KOPT-K1 (cell line): Measurements from ENCODE around the gene CD1E.

Experiments
- H3K27ac ChIP-seq: fragments of 200-600 bp; sonication (generic); 2 replicates; pipeline ENCODE4 v1.5.1; 2016; ENCODE audit warnings: antibody characterized with exemption, mild to moderate bottlenecking, low read depth, low read length; ENCODE audit not compliant: poor library complexity, severe bottlenecking
- H3K36me3 ChIP-seq: fragments of 200-600 bp; sonication (generic); 2 replicates; pipeline ENCODE4 v1.5.1; 2017; ENCODE audit warnings: antibody characterized with exemption, mild to moderate bottlenecking, low read length, moderate library complexity; ENCODE audit not compliant: insufficient read depth
- H3K9me3 ChIP-seq: fragments of 200-600 bp; sonication (generic); 2 replicates; pipeline ENCODE4 v1.5.1; 2017; ENCODE audit warnings: antibody characterized with exemption, low read length, mild to moderate bottlenecking; ENCODE audit not compliant: insufficient read depth, poor library complexity, severe bottlenecking

The CD1E gene

DNA sequence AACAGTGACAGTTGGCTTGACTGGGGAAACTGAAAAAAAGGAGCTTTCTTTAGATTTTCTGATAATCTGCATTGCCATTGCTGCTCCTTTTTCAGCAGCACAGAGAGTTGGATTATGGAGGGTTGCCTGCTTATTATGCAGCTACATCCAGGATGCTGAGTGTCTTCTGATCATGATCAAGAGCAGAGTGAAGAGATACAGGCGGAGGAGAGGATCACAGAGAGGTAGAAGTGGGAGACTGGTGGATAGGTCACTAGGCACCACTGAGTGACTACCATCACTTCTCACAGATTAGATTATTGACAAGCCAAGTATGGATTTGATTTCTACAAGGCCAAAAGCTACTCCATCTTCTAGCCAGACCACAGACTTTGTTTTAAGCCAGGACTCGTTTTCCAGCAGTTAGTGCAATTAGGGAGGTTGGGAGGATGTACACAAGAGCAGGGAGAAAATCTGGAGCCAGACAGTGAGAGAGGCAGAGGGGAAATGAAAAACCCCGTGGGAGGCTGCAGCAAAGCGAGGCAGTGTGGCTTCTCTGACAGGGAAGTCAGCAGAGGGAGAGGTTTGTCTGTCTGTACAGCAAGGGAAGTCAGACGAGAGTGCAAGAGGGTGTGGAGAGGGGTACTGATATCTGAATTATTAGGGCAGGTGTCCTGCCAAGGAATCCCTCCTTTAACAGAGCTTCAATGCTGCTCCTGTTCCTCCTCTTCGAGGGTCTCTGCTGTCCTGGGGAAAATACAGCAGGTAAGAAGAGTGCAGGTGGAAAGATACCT, at the start of gene CD1E:
Gene CD1E, plus strand, starts transcription at position 592 of the 773 bp plus-strand sequence. Its CDS starts 95 bp downstream, at position 687.
- Histone ChIP-seq H3K36me3 (peaks cover 20% of the 10 kb centered on the region; the same call in 1 of the 2 replicates), H3K9me3 (peaks cover 4% of the 10 kb centered on the region), H3K27ac (peak within 1 kb of the TSS; percentile 98)

DNA sequence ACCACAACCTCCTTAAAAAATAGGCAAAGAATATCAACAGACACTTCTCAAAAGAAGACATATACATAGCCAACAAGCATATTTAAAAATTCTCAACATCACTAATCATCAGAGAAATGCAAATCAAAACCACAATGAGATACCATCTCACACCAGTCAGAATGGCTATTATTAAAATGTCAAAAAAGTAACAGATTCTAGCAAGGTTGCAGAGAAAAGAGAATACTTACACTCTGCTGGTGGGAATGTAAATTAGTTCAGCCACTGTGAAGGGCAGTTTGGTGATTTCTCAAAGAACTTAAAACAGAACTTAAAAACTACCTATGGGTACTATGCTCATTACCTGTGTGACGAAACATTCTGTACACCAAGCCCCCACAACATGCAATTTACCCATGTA, 43.1 kb upstream of the CD1E start:
- Histone ChIP-seq H3K9me3 (peaks cover 48% of the 10 kb centered on the region), H3K27ac (no peak overlapping the region), H3K36me3 (no peaks in the 10 kb centered on the region)

- H3K27ac ChIP-seq: no peak overlapping the region
- peaks cover 52% of the 10 kb centered on the region for H3K9me3 ChIP-seq
- no peaks in the 10 kb centered on the region for H3K36me3 ChIP-seq
Measured at GRCh38 chr1:158311066-158311465, 42.6 kb upstream of the CD1E start.

GRCh38 chr1:158323866-158324265, 29.8 kb upstream of the CD1E start:
- Histone ChIP-seq H3K27ac (no peak overlapping the region), H3K36me3 (peaks cover 59% of the 10 kb centered on the region), H3K9me3 (peaks cover 77% of the 10 kb centered on the region)

GRCh38 chr1:158324395-158324794, 29.3 kb upstream of the CD1E start:
- H3K9me3 ChIP-seq: peaks cover 77% of the 10 kb centered on the region
- H3K36me3 ChIP-seq: peaks cover 65% of the 10 kb centered on the region

GRCh38 chr1:158327481-158327880, 26.2 kb upstream of the CD1E start:
- Histone ChIP-seq H3K27ac (peak overlapping the region; percentile 99), H3K36me3 (peaks cover 67% of the 10 kb centered on the region), H3K9me3 (peaks cover 49% of the 10 kb centered on the region)

More at GRCh38 chr1:158324395-158324794, 29.3 kb upstream of the CD1E start:
- no peak overlapping the region for H3K27ac ChIP-seq

- peaks cover 40% of the 10 kb centered on the region for H3K9me3 ChIP-seq
- peak overlapping the region; percentile 99 for H3K27ac ChIP-seq
Measured at GRCh38 chr1:158328426-158328825, 25.3 kb upstream of the CD1E start.

GRCh38 chr1:158329300-158329699, 24.4 kb upstream of the CD1E start:
- H3K9me3 ChIP-seq: peaks cover 31% of the 10 kb centered on the region
- peaks cover 50% of the 10 kb centered on the region for H3K36me3 ChIP-seq
- peak overlapping the region; percentile 99 for H3K27ac ChIP-seq

More at GRCh38 chr1:158328426-158328825, 25.3 kb upstream of the CD1E start:
- H3K36me3 ChIP-seq: peaks cover 58% of the 10 kb centered on the region

- H3K36me3 ChIP-seq: peaks cover 45% of the 10 kb centered on the region
- peak overlapping the region; percentile 99 for H3K27ac ChIP-seq
- H3K9me3 ChIP-seq: peaks cover 27% of the 10 kb centered on the region
Measured at GRCh38 chr1:158329733-158330132, 24.0 kb upstream of the CD1E start.

DNA sequence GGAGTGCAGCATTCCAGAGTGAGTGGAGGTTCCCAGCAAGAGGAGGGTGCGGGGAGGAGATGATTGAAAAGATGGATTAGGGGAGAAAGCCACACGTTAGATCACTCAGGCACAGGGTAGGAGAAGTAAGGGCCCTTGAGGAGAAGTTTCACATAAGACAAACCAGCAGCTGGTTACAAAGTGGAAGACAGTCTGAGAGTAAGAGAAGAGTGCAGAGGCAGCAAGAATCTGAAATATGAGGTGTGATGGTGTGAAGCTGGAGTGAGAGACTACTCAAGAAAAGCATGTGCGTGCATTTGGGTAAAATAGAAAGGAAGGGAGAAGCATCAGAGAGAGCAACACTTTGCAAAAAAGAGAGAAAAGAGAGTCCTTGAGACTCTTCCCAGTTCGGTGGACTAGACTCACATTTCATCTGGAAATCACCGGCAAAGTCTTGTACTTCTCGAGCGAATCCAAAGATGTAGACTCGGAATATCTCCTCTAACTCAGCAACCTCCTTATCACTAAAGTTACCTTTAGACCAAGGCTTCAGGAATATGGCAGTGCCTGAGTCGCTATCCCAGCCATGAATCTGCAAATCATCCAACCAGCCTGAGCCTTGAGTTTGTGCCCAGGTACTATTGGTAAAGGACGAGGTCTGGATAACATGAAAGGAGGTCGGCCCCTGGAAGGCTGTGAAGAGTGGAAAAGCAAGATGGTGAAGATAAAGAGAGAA, 23.1 kb upstream of the CD1E start:
- Histone ChIP-seq H3K9me3 (peaks cover 20% of the 10 kb centered on the region), H3K27ac (peak overlapping the region; percentile 99), H3K36me3 (peaks cover 37% of the 10 kb centered on the region)

DNA sequence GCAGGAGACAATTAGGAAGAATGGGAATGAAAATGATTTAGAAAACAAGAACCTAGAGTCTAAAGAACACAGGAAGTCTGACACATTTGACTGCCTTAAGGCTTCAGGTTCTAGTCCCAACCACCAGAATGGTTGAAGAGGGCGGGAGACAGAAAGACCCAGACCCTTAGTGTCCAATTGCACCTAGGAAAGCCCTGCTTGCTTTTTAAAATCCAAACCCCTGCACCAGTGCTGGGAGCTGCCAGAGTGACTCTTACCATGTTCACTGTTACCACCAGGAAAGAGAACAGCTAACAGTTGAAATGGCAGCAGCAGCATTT, 22.6 kb upstream of the CD1E start:
- peaks cover 32% of the 10 kb centered on the region for H3K36me3 ChIP-seq
- H3K9me3 ChIP-seq: peaks cover 18% of the 10 kb centered on the region
- H3K27ac ChIP-seq: peak overlapping the region; percentile 99

DNA sequence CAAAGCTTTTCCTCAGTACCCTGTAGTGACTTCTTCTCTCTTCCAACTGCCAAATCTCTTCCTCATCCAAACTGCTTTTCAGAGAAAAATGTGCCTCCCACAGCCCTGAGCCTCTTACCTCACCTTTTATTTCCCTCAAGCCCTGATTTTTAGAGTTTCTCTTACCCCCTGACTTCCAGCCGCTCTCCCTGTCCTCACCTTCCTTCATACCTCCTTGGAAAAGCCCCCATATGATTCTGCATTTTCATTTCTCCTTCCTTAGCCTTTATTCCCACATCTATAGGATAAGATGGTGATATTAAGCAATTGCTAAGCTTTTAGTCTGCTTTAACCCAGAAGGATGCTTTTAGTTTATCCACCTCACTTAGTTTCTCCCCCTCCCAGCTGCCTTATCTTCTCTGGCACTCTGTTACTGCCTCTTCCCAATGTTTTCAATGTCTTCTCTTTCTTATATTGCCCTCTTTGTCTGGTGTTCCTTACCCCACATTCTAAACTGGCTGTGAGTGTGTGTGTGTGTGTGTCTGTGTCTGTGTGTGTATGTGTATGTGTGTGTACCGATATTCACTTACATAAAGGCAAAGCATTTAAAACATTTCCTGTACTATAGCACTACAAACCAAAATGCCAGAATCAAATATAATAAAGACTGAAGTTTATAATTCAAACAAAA, 22.1 kb upstream of the CD1E start, which contains the start of gene CD1B:
Gene CD1B, minus strand, starts transcription at position 51 of the 670 bp plus-strand sequence. CDS start 108 bp downstream, outside the sequence.
- Histone ChIP-seq H3K9me3 (peaks cover 20% of the 10 kb centered on the region), H3K27ac (peak within 1 kb of the TSS; percentile 99), H3K36me3 (peaks cover 29% of the 10 kb centered on the region)

- peaks cover 10% of the 10 kb centered on the region for H3K36me3 ChIP-seq
- peak overlapping the region; percentile 99 for H3K27ac ChIP-seq
- H3K9me3 ChIP-seq: peaks cover 24% of the 10 kb centered on the region
Measured at GRCh38 chr1:158333405-158334155, 20.1 kb upstream of the CD1E start.

- 0 out of 2 replicates have a peak, but pooled peaks cover under 1% of the 10 kb centered on the region for H3K36me3 ChIP-seq
- peaks cover 34% of the 10 kb centered on the region for H3K9me3 ChIP-seq
- H3K27ac ChIP-seq: peak overlapping the region; percentile 99
Measured at GRCh38 chr1:158334526-158335212, 19.0 kb upstream of the CD1E start.
